HFF-Myc (cell line): ENCODE data around the gene HSPB1.

Experiments used
- DNase-seq: peaks from one replicate; pipeline ENCODE4 v3.0.0-alpha.2; 2011; ENCODE audit warnings: low read depth; ENCODE audit errors: extremely low read depth
- H3K4me3 ChIP-seq: replicated peaks from 2 replicates; pipeline ENCODE4 v1.5.1; 2011; ENCODE audit warnings: low read depth, mild to moderate bottlenecking, control low read depth, low read length
- CTCF ChIP-seq: IDR thresholded peaks from 2 replicates; pipeline ENCODE4 v1.5.1; 2012; ENCODE audit warnings: mild to moderate bottlenecking, low read depth, low read length, control low read depth; ENCODE audit errors: missing control alignments

HSPB1 gene

DNA sequence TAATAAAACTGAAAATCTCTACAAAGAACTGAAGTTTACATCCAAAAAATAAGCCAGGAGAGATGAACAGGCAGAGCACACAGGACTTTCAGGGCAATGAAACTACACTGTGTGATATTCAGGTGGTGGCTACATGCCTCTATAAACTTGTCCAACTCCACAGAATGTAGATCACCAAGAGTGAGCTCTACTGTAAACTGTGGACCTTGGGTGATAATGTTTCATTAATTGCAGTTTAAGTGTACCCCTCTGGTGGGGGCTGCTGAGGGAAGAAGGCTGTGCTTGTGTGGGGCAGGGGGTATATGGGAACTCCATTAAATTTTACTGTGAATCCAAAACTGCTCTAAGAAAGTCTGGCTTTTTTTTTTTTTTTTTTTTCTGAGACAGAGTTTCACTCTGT, 33.6 kb downstream of the HSPB1 start:
- H3K4me3 ChIP-seq: no peak overlapping the region
- DNase-seq: no peak
- TF ChIP-seq CTCF: no peak

- TF ChIP-seq CTCF: no peak
- H3K4me3 ChIP-seq: no peak overlapping the region
- DNase-seq: no peak
Observed at GRCh38 chr7:76337147-76337546, 34.7 kb downstream of the HSPB1 start.

- DNase-seq: no peak
- no peak for TF ChIP-seq CTCF
- H3K4me3 ChIP-seq: no peak overlapping the region
Observed at GRCh38 chr7:76338298-76339084, 36.0 kb downstream of the HSPB1 start.

- TF ChIP-seq CTCF: no peak
- no peak overlapping the region for H3K4me3 ChIP-seq
- no peak for DNase-seq
Observed at GRCh38 chr7:76340617-76341131, 38.2 kb downstream of the HSPB1 start.

- TF ChIP-seq CTCF: no peak
- no peak overlapping the region for H3K4me3 ChIP-seq
- no peak for DNase-seq
Observed at GRCh38 chr7:76342222-76342621, 39.7 kb downstream of the HSPB1 start.

DNA sequence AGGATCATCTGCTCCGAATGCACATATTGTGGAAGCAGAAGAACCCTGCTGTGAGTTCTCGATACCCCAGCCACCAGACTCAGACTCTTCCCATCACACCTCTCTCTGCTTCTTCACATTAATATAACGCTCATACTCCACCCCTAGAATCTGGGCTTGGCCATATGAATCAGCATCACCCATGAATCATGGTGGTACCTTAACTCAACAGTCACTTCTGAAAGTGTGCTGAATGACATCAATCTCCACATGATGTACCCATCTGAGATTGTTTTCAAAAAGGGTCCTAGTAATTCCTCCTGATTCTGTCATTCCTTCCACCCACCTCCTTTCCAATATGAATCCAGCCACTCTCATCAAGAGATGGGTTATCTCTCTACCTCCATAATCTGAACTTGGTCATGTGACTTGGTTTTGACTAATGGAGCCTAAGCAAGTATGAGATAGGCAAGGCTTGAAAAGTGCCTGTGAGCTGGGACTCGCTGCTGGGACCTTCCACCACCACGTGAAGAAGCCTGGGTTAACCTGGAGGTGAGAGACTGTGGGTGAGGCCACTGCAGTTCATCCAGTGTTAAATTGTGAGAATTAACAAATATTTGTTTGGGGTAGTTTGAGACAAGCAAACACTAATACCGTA, 40.9 kb downstream of the HSPB1 start:
- no peak overlapping the region for H3K4me3 ChIP-seq
- TF ChIP-seq CTCF: no peak
- DNase-seq: no peak
